RWPE2 (cell line): ENCODE data around the gene BAIAP2L1.

ENCODE experiments used
- ATAC-seq: fragments of 200-7000 bp; cut with Tn5 transposase; 3 replicates; pipeline ENCODE4 v1.9.1; 2021; ENCODE audit warnings: low read depth
- DNase-seq: peaks from one replicate; pipeline ENCODE4 v3.0.0-alpha.2; 2020; ENCODE audit warnings: low spot score
- H3K27ac ChIP-seq: fragments of 450-650 bp; 2 replicates; pipeline ENCODE4 v1.5.1; 2017; ENCODE audit warnings: mild to moderate bottlenecking; ENCODE audit not compliant: poor library complexity, severe bottlenecking
- H3K27me3 ChIP-seq: fragments of 250-450 bp; sonication (Bioruptor Pico); 2 replicates; pipeline ENCODE4 v1.5.1; 2021; ENCODE audit warnings: mild to moderate bottlenecking, moderate library complexity; ENCODE audit not compliant: insufficient read depth, poor library complexity, severe bottlenecking
- H3K36me3 ChIP-seq: fragments of 250-450 bp; sonication (Bioruptor Pico); 2 replicates; pipeline ENCODE4 v1.5.1; 2020; ENCODE audit warnings: low read depth, mild to moderate bottlenecking, moderate library complexity
- H3K4me1 ChIP-seq: fragments of 250-450 bp; sonication (Bioruptor Pico); 2 replicates; pipeline ENCODE4 v1.5.1; 2021; ENCODE audit warnings: mild to moderate bottlenecking, moderate library complexity; ENCODE audit not compliant: insufficient read depth, poor library complexity, severe bottlenecking
- H3K4me3 ChIP-seq: fragments of 250-450 bp; sonication (Bioruptor Pico); 2 replicates; pipeline ENCODE4 v1.5.1; 2021; ENCODE audit warnings: mild to moderate bottlenecking, moderate library complexity; ENCODE audit not compliant: severe bottlenecking
- H3K9me3 ChIP-seq: fragments of 250-450 bp; sonication (Bioruptor Pico); 2 replicates; pipeline ENCODE4 v1.5.1; 2021; ENCODE audit warnings: mild to moderate bottlenecking, moderate library complexity; ENCODE audit not compliant: severe bottlenecking
- TF ChIP-seq, protein P1 (sequence below): fragments of 450-650 bp; IDR thresholded peaks from one replicate; pipeline ENCODE4 v1.5.1; 2017; ENCODE audit warnings: mild to moderate bottlenecking, moderate library complexity; ENCODE audit not compliant: poor library complexity, severe bottlenecking

BAIAP2L1 gene

DNA sequence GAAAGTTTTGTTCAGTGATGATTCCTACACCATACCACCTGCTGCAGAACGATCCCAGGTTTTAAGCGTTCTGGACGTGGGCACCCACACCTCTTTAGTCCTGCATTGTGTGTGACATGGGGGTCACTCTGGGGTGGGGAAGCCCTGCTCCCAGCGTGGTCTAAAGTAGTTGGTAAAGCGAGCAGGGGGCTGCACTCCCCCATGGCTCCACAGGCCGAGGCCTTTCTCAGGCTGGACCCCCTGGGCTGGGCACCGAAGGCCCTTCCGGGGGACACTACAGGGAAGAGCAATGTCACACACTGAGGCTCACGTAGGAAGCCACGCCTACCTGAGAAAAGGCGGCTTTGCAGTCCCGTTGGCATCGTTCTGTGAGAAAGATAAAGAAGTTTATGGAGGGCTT, 107.1 kb downstream of the BAIAP2L1 start:
- Histone ChIP-seq H3K4me1 (no peaks in the 10 kb centered on the region), H3K27me3 (no peaks in the 10 kb centered on the region), H3K9me3 (no peaks in the 10 kb centered on the region), H3K4me3 (no peak overlapping the region), H3K36me3 (peaks cover 84% of the 10 kb centered on the region), H3K27ac (no peak overlapping the region)
- DNase-seq (no peak), ATAC-seq (no peak)
- TF ChIP-seq, protein P1, sequence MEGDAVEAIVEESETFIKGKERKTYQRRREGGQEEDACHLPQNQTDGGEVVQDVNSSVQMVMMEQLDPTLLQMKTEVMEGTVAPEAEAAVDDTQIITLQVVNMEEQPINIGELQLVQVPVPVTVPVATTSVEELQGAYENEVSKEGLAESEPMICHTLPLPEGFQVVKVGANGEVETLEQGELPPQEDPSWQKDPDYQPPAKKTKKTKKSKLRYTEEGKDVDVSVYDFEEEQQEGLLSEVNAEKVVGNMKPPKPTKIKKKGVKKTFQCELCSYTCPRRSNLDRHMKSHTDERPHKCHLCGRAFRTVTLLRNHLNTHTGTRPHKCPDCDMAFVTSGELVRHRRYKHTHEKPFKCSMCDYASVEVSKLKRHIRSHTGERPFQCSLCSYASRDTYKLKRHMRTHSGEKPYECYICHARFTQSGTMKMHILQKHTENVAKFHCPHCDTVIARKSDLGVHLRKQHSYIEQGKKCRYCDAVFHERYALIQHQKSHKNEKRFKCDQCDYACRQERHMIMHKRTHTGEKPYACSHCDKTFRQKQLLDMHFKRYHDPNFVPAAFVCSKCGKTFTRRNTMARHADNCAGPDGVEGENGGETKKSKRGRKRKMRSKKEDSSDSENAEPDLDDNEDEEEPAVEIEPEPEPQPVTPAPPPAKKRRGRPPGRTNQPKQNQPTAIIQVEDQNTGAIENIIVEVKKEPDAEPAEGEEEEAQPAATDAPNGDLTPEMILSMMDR, result no peak

DNA sequence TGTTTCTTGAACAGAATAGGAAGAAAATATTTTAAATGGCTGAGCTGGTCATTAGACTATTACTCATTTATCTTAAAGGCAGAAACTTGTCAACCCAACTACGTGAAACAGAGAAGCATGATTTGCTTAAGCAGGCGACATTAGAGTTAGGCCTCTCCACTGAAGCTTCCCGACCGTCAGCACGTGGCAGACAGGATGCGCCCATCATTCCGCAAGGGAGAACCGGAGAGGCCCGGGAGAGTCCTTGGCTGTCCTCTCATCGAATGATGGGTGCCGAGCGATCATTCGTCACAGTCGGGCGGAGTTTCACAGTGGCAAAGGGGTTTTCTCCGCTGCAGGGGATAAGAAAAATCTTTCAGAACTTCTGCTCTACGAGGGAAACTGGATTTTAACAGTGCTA, 107.6 kb downstream of the BAIAP2L1 start:
- H3K4me3 ChIP-seq, result no peak overlapping the region
- H3K4me1 ChIP-seq, result peaks cover under 1% of the 10 kb centered on the region
- ATAC-seq (no peak), DNase-seq (no peak)
- peaks cover 89% of the 10 kb centered on the region for H3K36me3 ChIP-seq
- H3K27ac ChIP-seq, result no peak overlapping the region
- no peaks in the 10 kb centered on the region for H3K27me3 ChIP-seq
- TF ChIP-seq, protein P1, result no peak
- H3K9me3 ChIP-seq, result no peaks in the 10 kb centered on the region

DNA sequence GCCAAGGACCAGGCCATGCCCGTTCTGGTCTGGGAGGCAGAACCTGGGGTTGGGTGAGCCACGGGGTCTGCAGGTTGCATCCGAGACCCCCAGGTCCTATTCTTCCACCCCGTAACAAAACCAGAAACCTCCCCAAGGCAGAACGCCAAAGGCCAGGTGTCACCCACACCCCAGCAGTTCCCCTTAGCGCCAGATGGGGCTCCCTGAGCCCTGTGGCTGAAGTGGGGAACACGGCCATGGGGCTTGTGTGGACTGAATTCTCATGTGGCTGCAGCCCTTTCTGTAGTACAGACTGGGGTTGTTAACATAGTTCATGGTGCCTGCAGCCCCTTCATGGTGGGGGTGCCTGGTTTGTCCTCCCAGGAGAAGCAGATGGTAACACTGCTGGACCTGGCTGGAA, 109.2 kb downstream of the BAIAP2L1 start:
- H3K9me3 ChIP-seq, result no peaks in the 10 kb centered on the region
- DNase-seq, result no peak
- TF ChIP-seq, protein P1, result no peak
- H3K27me3 ChIP-seq, result no peaks in the 10 kb centered on the region
- peaks cover 16% of the 10 kb centered on the region for H3K4me1 ChIP-seq
- no peak overlapping the region for H3K27ac ChIP-seq
- ATAC-seq, result no peak
- no peak overlapping the region for H3K4me3 ChIP-seq
- H3K36me3 ChIP-seq, result peaks cover 85% of the 10 kb centered on the region

DNA sequence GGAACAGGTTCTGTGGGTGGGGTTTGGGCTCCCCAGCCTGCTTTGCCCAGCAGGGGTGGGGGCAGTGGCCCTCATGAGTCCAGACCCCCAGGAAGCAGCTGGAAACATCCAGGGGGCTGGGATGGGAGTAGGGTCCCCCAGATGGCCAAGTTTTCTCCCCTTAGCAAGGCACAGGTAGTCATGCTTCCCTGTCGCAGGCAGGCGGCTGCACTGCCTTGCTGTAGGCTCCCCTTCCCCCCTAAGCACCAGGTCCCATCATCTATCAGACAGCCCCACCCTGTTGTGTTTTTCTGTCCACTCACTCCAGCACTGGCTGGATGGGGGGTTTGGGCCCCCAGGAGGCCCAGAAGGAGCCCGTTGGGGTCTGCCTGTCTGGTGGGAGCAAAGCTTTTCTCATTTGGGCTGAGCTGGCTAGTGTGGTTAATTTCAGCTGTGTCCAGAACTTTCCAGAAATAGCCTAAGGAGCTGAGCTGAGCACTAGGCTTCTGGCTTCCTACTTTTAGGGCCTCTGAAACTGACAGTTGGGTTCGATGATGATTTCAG, 111.5 kb downstream of the BAIAP2L1 start:
- H3K9me3 ChIP-seq, result no peaks in the 10 kb centered on the region
- peaks cover 67% of the 10 kb centered on the region for H3K36me3 ChIP-seq
- TF ChIP-seq, protein P1, result no peak
- peak overlapping the region; percentile 91 for H3K27ac ChIP-seq
- ATAC-seq, result no peak
- H3K4me1 ChIP-seq, result peaks cover 38% of the 10 kb centered on the region
- no peak overlapping the region for H3K4me3 ChIP-seq
- no peak for DNase-seq
- no peaks in the 10 kb centered on the region for H3K27me3 ChIP-seq

DNA sequence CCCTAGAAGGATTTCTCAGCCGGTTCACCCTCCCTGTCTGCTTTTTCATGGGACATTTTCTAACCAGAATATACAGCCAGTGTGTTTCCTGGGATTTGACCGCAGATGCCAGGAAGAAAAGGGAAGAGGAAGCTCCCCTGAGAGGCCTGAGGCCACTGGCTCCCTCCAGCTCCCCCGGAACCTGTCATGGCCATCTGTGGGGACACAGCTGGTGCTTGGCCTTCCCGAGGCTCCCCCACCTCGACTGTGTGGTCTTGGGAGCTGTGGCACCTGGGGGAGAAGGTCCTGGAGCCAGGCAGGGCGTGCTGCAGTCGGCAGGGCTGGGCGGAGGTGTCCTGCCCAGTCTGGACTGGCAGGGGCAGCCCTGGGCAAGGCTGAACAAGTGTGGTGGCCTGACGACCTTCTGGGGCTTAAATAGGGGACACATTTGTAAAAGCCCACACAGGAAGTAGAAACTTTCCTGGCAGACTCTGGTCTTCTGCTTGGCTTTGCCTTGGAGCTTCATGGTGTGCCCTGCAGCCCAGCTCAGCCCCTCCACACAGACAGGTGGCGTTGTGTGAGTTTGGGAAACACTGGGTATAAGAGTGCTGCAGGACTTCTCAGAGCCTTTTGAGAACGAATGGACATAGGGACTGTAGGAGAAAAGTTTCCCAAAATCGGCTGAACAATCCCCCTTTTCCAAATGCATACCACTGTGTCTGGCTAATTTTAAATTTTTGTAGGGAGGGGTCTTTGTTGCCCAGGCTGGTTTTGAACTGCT, 112.6 kb downstream of the BAIAP2L1 start:
- peak overlapping the region; percentile 91 for H3K27ac ChIP-seq
- peaks cover 55% of the 10 kb centered on the region for H3K36me3 ChIP-seq
- TF ChIP-seq, protein P1, result no peak
- no peak for ATAC-seq
- peaks cover 38% of the 10 kb centered on the region for H3K4me1 ChIP-seq
- H3K27me3 ChIP-seq, result no peaks in the 10 kb centered on the region
- no peak for DNase-seq
- no peak overlapping the region for H3K4me3 ChIP-seq
- H3K9me3 ChIP-seq, result no peaks in the 10 kb centered on the region
